GM12892 (cell line): ENCODE data around the gene CCDC32. TPM values are rescaled to one million over a fixed set of nuclear protein-coding genes. Genes with fewer than 3 reads are reported as not detected.

Source experiments
- DNase-seq: peaks from one replicate; pipeline ENCODE4 v3.0.0; 2011; ENCODE audit not compliant: insufficient read length
- FAIRE-seq: peaks from 2 replicates; lab custom pipeline; 2011; peaks lifted over from hg19 to GRCh38; lab: Jason Lieb, UNC
- POLR2A ChIP-seq: IDR thresholded peaks from 2 replicates; pipeline ENCODE4 v1.6.1; 2011; ENCODE audit warnings: low read depth, low read length, control low read depth
- POLR2AphosphoS5 ChIP-seq: IDR thresholded peaks from 2 replicates; pipeline ENCODE4 v1.6.1; 2011; ENCODE audit warnings: low read depth, low read length, control low read depth
- TAF1 ChIP-seq: IDR thresholded peaks from 2 replicates; pipeline ENCODE4 v1.6.1; 2011; ENCODE audit warnings: low read depth, mild to moderate bottlenecking, control low read depth, low read length, borderline replicate concordance
- polyA plus RNA-seq: library from polyadenylated mRNA; unstranded; fragments of >200 nt; gene quantifications from one replicate; pipeline ENCODE4 v1.2.1, GENCODE V29; 2012; ENCODE audit warnings: missing spikeins, inconsistent platforms; ENCODE audit not compliant: missing spikeins

CCDC32 gene, protein sequence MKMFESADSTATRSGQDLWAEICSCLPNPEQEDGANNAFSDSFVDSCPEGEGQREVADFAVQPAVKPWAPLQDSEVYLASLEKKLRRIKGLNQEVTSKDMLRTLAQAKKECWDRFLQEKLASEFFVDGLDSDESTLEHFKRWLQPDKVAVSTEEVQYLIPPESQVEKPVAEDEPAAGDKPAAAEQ
- 58.9 TPM for polyA plus RNA-seq

DNA sequence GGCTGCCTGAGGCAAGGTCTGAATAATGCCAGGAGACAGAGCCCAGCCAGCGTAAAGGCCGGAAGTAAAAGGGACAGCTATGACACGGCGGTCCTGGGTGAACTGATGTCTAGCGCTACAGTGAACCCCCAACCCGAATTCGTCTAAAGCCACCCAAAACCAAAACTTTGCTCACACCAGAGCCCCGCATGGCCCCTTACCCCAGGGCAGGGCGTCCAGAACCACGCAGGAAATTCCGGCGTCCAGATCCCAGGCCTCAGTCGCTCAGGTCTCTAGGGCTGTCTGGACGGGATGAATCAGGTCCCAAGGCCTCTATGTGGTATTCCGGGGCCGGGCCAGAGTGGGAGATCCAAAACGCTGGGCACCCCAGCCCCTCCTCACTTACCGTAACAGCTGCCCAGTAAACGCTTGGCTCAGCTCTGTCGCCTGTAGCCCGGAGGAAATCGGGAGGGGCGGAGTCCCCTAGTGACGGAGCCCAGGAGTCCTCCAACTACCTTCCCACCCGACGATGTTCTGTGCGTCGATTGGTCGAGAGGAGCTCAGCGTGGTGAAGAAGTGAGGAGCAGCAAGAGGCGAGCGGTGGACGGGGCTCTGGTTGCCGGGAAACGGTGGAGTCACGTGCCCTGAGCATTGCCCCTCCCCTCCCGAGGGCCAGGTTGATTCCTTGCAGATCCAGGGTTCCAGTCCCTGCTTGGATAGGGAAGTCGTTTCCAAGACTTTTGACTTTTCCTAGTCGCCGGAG lies at the start of gene CCDC32:
Gene CCDC32, minus strand, starts transcription at position 452 of the 742 bp plus-strand sequence. CDS start 2,027 bp downstream, outside the sequence.
- TF ChIP-seq TAF1 (0 out of 2 replicates have a peak, but pooled peaks have one; percentile 28), POLR2AphosphoS5 (peak; percentile 84), POLR2A (peak; percentile 84)
- peak; percentile 94 for DNase-seq
- peak; percentile 95 for FAIRE-seq

DNA sequence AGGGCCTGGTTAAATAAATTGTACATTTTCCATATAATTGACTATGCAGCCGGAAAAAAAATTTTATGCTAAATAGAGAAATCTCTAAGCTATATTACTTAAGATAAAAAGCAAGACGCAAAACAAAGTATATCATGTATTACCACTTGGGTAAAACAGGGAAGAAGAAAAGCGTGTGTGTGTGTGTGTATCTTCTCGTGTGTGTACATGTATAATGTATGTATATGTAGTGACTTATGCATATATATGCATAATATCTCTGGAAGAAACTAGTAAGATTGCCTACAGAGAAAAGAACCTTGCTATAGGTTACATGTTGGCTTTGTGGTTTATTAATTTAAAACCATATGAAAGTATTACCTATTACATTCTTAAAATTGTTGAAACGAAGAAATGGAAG lies 48.2 kb upstream of the CCDC32 start:
- TF ChIP-seq TAF1 (no peak), POLR2A (no peak), POLR2AphosphoS5 (no peak)
- DNase-seq (no peak), FAIRE-seq (no peak)

DNA sequence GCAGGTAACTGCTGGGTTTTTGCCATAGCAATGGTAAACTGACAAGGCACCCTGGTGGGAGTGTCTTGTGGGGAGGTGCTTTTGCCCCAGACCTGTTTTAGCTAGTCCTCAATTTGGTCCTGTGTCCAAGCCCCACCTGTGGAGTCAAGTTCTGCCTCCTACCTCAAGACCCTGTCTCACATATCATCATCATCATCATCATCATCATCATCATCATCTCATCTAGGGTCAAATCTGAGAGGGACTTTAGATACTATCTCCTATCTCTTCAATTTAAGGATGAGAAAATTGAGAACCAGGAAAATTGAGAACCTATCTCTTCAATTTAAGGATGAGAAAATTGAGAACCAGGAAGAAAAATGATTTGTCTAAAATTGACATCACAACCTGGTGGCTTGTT lies 39.1 kb upstream of the CCDC32 start:
- TF ChIP-seq POLR2A (no peak), POLR2AphosphoS5 (no peak), TAF1 (no peak)

DNA sequence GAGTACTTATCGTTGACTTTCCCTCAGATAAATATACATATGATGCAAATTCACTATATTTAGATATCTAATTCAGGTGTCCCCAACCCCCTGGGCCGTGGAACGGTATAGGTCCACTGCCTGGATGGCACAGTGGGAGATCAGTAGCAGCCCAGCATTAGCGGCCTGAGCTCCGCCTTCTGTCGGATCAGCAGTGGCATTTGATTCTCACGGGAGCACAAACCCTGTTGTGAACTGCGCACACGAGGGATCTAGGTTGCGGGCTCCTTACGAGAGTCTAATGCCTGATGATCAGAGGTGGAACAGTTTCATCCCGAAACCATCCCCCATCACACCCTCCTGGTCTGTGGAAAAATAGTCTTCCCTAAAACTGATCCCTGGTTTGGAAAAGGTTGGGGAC lies 36.1 kb upstream of the CCDC32 start:
- no peak for FAIRE-seq
- no peak for DNase-seq
- TF ChIP-seq TAF1 (no peak), POLR2A (no peak), POLR2AphosphoS5 (no peak)

More for the DNA sequence above, 39.1 kb upstream of the CCDC32 start:
- DNase-seq (no peak), FAIRE-seq (no peak)

DNA sequence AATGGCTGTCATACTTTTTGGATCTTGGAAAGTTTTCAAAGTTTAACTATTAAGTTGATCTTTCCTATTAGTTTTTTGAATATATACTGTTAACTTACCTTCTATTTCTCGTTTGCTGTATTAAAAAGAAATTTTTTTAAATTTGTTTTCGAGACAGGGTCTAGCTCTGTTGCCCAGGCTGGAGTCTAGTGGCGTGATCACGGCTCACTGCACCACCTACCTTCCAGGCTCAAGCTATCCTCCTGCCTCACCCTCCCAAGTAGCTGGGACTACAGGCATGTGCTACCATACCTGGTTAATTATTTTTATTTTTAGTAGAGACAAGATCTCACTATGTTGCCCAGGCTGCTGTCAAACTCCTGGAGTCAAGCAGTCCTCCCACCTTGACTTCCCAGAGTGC lies 33.8 kb upstream of the CCDC32 start:
- DNase-seq (no peak), FAIRE-seq (no peak)
- TF ChIP-seq POLR2A = no peak
- TF ChIP-seq TAF1 = no peak
- TF ChIP-seq POLR2AphosphoS5 = no peak

DNA sequence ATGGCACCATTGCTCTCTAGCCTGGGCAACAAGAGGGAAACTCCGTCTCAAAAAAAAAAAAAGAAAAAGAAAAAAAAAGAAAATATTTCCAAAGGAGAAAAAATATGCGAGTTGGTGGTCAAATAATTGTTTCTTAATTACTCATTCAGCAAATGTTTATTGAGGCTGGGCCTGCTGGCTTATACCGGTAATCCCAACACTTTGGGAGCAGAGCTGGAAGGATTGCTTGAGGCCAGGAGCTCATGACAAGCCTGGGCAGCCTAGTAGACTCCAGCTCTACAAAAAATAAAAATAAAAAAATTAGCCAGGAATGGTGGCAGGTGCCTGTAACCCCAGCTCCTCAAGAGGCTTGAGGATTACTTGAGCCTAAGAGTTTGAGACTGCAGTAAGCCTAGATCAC lies 33.3 kb upstream of the CCDC32 start:
- FAIRE-seq (no peak), DNase-seq (no peak)
- TF ChIP-seq POLR2A (no peak), TAF1 (no peak), POLR2AphosphoS5 (no peak)

DNA sequence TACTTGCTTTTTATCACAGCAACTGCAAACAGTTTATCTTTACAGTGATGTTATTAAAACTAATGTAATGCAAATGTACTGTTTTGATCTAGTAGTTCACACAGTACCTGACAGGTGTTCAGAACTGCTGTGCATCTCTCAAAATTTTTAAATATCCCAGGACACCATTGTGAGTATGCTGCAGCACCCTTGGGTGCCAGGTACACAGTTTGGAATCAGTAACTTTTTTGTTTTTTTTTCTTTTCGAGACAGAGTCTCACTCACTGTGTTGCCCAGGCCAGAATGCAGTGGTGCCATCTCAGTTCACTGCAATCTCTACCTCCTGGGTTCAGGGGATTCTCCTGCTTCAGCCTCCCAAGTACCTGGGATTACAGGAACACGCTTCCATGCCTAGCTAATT lies 32.2 kb upstream of the CCDC32 start:
- FAIRE-seq = no peak
- TF ChIP-seq POLR2A (no peak), POLR2AphosphoS5 (no peak), TAF1 (no peak)

DNA sequence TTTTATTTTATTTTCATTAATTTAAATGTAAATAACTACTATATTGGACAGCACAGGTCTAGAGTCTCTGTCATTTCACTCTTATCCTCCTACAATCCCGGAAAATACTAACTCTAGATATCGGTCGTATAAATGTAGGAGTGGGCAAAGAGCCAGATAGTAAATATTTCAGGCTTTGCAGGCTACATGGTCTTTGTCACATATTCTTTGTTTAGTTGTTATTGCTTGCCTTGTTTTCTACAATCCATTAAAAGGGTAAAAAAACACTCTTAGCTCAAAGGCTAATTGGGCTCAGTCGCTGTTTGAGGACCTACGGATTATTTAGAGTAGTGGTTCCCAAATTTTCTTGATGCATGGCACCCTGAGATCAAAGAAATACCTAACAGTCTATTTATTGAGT lies 30.9 kb upstream of the CCDC32 start:
- TF ChIP-seq POLR2AphosphoS5 = no peak
- no peak for TF ChIP-seq POLR2A
- no peak for TF ChIP-seq TAF1
- FAIRE-seq (no peak), DNase-seq (no peak)

More for the DNA sequence above, 32.2 kb upstream of the CCDC32 start:
- DNase-seq = no peak

DNA sequence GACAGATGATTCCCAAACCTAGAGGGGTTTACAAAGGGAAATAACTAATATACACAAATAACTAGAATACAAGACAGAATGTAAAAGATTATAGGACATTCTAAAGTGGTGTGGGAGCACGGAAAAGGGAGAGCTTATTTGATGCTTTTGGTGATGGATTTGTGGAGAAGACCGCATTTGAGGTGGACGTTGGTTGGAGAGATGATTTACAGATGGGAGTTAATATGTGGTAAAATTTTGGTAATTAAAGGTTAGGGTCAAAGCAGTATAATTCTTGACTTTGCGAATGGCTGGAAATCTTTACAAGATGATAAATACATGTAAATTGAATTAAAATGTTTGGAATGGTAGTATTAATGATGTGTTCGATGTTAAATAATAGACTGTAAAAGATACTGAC lies 30.4 kb upstream of the CCDC32 start:
- no peak for FAIRE-seq
- no peak for DNase-seq
- TF ChIP-seq TAF1 (no peak), POLR2A (no peak), POLR2AphosphoS5 (no peak)

DNA sequence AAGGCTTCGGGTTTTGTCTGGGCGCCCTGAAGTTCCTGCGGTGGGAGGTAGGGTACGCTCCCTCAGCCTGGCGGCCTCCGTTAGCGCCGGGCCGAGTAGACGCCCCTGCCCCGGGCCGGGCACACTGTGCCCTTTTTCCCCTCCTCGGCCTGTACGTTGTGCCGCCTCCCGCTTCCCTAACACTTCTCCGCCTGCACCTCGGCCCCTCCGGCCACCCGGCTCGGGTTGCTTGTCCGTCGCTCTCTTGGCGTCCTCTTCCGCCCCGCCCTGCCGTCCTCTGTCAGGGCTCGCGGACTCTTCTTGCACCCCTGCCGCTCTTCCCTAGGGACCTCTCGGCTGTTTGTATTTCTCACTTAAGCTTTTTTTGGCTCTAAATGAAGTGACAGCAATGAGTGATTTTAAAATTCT lies 29.6 kb upstream of the CCDC32 start:
- DNase-seq (peak; percentile 36), FAIRE-seq (peak; percentile 70)
- 0 out of 2 replicates have a peak, but pooled peaks have one; percentile 12 for TF ChIP-seq TAF1
- TF ChIP-seq POLR2AphosphoS5 = no peak

DNA sequence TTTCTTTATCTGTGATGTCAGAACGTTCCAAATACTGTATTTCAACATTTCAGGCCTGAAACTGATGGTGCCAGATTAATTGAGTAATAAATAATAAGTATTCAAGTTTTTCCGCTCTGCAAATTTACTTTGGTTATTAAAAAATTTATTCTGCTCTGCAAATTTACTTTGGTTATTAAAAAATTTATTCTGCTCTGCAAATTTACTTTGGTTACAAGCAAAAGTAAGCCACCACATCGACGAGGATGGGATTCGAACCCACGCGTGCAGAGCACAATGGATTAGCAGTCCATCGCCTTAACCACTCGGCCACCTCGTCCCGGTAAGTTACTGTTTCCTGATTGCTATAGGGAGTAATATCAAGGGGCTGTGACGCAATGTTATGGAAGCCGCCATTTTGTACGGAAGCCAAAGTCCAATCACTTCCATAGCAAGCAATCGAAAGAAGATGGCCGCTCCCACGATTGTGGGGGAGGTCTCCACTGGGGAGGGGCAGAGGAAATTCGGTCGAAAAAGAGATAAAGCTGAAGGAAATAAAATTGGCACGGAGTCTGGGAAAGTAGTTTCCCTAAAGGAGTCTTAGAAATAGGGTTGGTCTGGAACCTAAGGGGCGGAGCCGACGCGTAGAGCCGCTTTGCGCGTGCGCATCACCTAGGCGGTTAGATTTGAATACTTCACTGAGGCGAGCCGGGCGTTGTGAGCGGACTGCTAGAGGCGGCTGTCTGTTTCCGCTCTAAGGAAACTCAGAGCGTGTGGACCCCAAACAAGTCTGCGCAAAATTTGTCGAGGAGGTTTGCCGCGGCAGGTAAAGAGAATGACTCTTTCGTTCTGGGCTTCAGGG lies 29.0 kb upstream of the CCDC32 start, which contains the start of gene KNL1:
Gene KNL1, plus strand, starts transcription at position 662 of the 841 bp plus-strand sequence. CDS start 8,683 bp downstream, outside the sequence.
- DNase-seq = peak; percentile 52
- peak; percentile 91 for FAIRE-seq
- TF ChIP-seq POLR2AphosphoS5 = no peak
- peak; percentile 44 for TF ChIP-seq TAF1
